Stimulated activated CD8-positive, alpha-beta memory T cell treated with anti-CD3 and anti-CD28 coated beads, Interleukin-15, amount 100 ng/mL, for 4 hours (primary cell): ENCODE measurements around the gene SFTA2.
"Not testable (repeated sequence)": the region's sequence is repeated elsewhere in the genome, so short reads cannot be mapped to it uniquely, and the experiment has no call there.

ENCODE experiments used
- DNase-seq, 2 donors: peaks; one replicate each; pipeline ENCODE4 v3.0.0-alpha.2; 2020; ENCODE audit warnings: low read depth in 2 of 2

The SFTA2 gene

DNA sequence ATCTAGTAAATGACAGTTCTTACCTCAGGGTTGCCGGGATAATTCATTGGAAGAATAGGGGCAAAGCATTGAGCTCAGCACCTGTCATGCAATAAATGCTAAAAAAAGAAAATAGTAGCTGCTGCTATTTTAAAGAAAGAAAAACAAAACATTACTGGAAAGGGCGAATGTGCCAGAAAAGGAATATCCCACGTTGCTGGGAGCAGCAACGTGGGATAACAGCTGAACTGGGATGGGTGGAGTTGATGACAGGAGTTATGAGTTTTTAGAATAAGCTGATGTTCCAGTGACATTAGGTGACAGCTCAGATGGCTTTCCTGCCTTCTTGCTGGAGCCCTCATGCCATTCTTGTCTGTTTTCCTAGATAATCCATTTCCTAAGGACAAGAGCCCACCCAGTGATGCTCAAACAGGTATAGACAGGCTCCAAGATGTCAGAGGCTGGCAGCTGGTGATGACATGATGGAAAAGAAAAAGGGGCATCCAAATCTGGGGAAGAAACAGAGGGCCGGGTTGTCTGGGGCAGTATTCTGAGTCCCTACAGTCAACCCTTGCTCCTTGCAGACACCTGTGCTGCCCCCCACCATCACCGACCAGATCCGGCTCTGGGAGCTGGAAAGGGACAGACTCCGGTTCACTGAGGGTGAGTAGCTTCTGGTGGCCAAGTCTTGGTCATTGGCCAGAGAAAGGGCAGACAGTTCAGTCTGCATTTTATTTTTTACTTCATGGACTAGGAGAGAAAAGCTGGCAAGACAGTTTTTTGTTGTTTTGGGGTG is 19.0 kb downstream of the SFTA2 start:
- no peak for DNase-seq

- not testable (repeated sequence) for DNase-seq
Measured at GRCh38 chr6:30910473-30910872, 21.5 kb downstream of the SFTA2 start.

DNA sequence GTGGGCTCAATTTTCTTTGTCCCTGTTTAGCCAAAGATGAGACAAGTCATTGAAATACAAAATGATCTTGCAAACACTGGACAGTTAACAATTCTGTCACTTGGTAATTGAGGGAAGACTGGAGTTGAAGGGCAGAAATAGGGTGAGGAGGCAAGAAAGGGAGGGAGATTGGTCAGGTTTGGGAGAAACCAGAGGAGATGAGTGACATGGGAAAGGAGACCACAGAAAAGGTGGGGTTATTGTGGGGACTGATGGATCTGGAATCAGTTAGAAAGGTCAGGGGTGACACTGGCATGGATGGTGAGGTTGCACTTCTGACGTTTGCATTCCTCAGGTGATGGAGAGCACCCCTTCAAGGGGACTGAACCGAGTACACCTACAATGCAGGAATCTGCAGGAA is 23.3 kb downstream of the SFTA2 start:
- DNase-seq: no peak

GRCh38 chr6:30907758-30908591 is 24.0 kb downstream of the SFTA2 start, which contains the start of gene GTF2H4:
GTF2H4 (plus strand) TSS chr6:30908207.
- peak; percentile 86 to 95 for DNase-seq

DNA sequence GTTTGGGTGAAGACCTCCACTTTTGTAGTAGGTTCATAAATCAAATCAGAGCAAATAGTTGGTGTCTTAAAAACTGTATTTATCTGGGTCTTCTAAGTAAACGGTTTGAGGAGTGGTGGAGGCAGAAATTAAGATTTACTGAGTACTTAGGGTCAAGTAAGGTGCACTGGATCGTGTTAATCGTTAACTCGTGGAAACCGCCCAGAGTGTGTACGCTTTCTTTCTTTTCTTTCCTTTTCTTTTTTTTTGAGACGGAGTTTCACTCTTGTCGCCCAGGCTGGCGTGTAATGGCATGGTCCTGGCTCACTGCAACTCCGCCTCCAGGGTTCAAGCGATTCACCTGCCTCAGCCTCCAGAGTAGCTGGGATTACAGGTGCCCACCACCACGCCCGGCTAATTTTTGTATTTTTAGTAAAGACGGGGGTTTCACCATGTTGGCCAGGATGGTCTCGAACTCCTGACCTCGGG is 24.6 kb downstream of the SFTA2 start:
- not testable (repeated sequence) for DNase-seq

- DNase-seq: no peak
Measured at GRCh38 chr6:30903236-30903635, 28.7 kb downstream of the SFTA2 start.

GRCh38 chr6:30902709-30903108 is 29.3 kb downstream of the SFTA2 start:
- DNase-seq: no peak

DNA sequence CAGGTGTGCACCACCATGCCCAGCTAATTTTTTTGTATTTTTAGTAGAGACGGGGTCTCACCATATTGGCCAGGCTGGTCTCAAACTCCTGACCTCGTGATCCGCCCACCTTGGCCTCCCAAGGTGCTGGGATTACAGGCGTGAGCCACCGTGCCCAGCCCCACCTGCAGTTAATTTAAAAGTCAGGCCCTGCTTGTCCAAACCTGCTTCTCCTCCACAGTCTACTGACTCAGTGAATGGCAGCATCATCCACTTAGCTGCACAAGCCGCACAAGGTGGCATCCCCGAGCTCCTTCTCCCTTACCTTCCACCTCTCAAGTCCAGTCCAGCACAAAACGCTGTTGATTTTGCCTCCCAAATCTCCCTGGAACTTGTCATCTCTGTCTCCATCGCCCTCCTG is 29.8 kb downstream of the SFTA2 start:
- not testable (repeated sequence) for DNase-seq

GRCh38 chr6:30901436-30901835 is 30.5 kb downstream of the SFTA2 start:
- DNase-seq: no peak

DNA sequence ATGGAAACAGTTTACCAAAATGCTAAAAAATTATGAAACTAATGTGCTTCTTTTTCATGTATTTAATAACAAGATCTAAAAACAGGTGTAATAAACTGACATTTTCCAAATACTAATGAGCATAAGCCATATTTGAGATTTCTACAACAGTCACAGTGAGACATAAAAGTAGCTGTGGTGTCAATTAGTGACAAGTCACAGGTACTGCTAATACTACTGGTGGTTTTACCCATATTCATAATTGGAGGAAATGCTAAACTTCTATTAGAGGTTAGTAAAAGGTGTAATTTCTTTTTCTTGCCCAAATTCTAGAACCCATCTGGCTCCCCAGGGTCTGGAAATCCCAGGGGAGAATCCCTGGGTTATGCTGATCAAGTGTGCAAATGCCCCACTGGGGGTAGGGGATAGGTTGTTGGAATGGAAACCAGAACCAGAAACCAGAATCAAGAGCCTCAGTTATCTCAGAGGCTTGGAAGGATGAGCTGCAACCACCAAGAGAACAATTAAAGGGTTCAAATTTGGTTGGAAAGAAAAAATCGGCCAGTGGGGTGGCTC is 31.0 kb downstream of the SFTA2 start:
- DNase-seq: no peak

GRCh38 chr6:30898750-30899360 is 33.1 kb downstream of the SFTA2 start:
- DNase-seq: no peak

DNA sequence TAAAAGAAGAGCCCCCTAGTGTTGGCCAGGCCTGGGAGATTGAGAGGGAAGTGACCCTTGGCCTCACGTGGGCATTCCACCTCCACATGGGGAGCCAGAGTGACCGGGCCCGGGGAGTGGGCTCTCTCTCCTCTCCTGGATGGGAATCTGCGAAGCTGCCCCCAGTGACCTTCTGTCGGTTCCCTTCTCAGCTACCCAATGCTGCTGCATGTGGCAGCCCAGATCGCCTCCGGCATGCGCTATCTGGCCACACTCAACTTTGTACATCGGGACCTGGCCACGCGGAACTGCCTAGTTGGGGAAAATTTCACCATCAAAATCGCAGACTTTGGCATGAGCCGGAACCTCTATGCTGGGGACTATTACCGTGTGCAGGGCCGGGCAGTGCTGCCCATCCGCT is 34.1 kb downstream of the SFTA2 start:
- DNase-seq: no peak

DNA sequence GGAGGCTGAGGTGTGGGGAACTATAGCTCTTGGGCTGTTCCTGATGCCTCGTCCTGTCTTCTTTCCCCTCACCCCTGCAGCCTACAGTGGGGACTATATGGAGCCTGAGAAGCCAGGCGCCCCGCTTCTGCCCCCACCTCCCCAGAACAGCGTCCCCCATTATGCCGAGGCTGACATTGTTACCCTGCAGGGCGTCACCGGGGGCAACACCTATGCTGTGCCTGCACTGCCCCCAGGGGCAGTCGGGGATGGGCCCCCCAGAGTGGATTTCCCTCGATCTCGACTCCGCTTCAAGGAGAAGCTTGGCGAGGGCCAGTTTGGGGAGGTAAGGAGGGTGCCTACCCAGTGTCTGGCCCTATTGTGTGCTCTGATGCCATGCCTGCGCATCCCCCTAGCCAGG is 35.4 kb downstream of the SFTA2 start:
- DNase-seq: no peak

DNA sequence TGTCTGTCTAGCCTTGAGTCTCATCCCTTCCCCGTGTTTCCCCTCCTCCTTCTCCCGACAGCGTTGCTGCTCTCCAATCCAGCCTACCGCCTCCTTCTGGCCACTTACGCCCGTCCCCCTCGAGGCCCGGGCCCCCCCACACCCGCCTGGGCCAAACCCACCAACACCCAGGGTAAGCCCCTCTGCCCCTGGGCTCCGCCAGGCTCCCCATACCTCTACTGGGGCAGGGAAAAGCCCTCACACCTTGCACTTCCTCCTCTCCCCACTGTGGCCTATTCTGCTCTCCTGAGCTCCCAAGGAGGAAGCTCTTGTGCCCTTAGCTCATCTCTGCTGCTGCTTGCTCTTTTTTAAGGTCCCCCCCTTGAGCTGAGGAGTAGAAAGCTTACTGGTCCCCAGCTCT is 36.6 kb downstream of the SFTA2 start:
- no peak for DNase-seq

DNA sequence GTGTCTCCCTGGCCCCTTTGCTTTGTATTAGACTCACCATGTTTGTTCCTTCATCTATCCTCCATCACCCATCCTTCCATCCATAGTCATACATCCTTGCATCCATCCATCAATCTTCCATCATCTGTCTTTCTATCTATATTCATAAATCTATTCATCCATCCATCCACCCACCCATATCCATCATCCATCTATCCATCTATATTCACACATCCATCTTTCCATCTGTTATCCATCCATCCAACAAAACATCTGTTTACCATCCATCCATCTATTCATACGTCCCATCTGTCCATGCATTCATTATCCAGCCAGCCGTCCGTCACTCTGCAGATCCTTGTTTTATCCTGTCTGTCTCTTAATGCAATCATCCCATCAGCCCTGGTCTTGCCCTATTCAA is 37.0 kb downstream of the SFTA2 start:
- DNase-seq: no peak

GRCh38 chr6:30894381-30894780 is 37.6 kb downstream of the SFTA2 start:
- no peak for DNase-seq

- no peak for DNase-seq
Measured at GRCh38 chr6:30893666-30894065, 38.3 kb downstream of the SFTA2 start.

DNA sequence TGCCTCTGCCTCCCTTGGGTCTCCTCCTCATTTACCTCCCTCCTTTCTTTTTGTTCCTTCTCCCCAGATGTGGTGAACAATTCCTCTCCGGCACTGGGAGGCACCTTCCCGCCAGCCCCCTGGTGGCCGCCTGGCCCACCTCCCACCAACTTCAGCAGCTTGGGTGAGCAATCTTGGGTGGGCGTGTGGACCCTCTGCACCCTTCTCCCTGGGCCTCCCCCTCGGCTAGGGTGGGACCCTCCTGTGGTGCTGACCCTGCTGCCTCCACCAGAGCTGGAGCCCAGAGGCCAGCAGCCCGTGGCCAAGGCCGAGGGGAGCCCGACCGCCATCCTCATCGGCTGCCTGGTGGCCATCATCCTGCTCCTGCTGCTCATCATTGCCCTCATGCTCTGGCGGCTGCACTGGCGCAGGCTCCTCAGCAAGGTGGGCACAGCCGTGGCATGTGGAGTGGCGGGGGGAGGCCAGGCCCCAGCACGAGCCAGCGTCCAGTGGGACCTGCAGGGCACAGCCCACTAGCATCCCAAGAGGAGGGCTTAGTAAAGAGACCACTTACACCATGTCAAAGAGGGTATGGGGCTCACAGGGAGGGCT is 38.9 kb downstream of the SFTA2 start:
- no peak for DNase-seq

DNA sequence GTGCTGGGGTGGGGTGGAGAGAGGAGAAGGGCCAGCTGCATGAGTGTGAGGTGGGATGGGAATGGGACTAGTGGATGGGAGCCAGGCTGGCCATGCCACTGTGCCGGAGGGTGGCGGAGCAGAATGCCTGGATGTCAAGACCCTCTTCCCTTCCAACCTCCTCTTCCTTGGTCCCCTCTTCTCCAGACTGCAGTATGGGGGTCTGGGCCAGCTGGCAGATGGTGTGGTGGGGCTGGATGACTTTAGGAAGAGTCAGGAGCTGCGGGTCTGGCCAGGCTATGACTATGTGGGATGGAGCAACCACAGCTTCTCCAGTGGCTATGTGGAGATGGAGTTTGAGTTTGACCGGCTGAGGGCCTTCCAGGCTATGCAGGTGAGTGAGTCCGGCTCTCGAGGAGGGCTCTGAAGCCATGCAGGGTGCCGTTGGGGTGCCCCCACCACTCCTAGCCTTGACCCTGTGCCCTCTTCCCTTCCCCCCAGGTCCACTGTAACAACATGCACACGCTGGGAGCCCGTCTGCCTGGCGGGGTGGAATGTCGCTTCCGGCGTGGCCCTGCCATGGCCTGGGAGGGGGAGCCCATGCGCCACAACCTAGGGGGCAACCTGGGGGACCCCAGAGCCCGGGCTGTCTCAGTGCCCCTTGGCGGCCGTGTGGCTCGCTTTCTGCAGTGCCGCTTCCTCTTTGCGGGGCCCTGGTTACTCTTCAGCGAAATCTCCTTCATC is 40.0 kb downstream of the SFTA2 start:
- DNase-seq: no peak

DNA sequence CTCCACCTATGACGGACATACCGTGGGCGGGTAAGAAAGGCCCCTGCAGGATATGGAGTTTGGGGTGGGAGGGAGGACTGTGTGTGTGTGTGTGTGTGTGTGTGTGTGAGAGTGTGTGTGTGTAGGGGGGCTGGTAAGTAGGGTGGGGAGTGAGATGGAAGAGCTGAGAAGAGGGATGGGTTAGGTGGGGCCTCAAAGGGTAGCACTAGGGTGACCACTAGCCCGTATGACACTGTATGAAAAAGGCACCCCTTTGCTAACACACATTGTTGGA is 40.6 kb downstream of the SFTA2 start:
- no peak for DNase-seq
